ENCODE results near the gene SUGCT. TPM values are rescaled to one million over a fixed set of nuclear protein-coding genes. Genes with fewer than 3 reads are reported as not detected.
A peak's percentile ranks its signal among the peaks of the same experiment; 100 is the strongest.

The SUGCT gene
- total RNA-seq, 1 experiment from 2014 or later, result 9.9 TPM

GRCh38 chr7:40327113-40327512 lies 192.3 kb downstream of the SUGCT start:
- Histone ChIP-seq H3K27me3 (replicated peaks; ENCODE audit: control insufficient read depth, insufficient read depth, low read length) (no peaks in the 10 kb centered on the region), H3K9me3 (no peaks in the 10 kb centered on the region), H3K4me3 (ENCODE audit: low read depth, low read length) (no peak overlapping the region), H3K36me3 (ENCODE audit: control insufficient read depth, insufficient read depth, low read length) (no peaks in the 10 kb centered on the region), H3K4me1 (no peaks in the 10 kb centered on the region)
- intact Hi-C loops (cut with micrococcal nuclease; ENCODE audit: unreplicated experiment), result loop anchor here (5.0 to 10.0 kb wide), 4 partner anchors 155 to 588 kb away; no protein-coding TSS in a partner anchor
- POLR2A ChIA-PET, result no interaction called here
- Mint-ChIP-seq H3K36me3 (ENCODE audit: insufficient read depth, unreplicated experiment) (no peaks in the 10 kb centered on the region), H3K4me3 (ENCODE audit: unreplicated experiment) (no peak overlapping the region), H3K4me1 (ENCODE audit: low read depth, unreplicated experiment) (no peaks in the 10 kb centered on the region), H3K9me3 (ENCODE audit: unreplicated experiment) (no peaks in the 10 kb centered on the region), H3K27me3 (ENCODE audit: insufficient read depth, unreplicated experiment) (no peaks in the 10 kb centered on the region), H3K27ac (ENCODE audit: unreplicated experiment) (no peak overlapping the region)
- no peak for DNase-seq
- CTCF ChIA-PET, result interaction anchor here (2.3 kb wide), 1 partner anchor 95 kb away, joined by 8 read pairs; no protein-coding TSS in a partner anchor
- no peak for TF ChIP-seq CTCF (IDR thresholded peaks at IDR 0.05; ENCODE audit: insufficient read depth in 1 of 2, low read depth in 1 of 2, low read length in 1 of 2, severe bottlenecking in 1 of 2, unreplicated experiment in 1 of 2)
- no TSS peak for BruUV-seq (replicated peaks)

GRCh38 chr7:40327873-40328272 lies 193.1 kb downstream of the SUGCT start:
- Histone ChIP-seq H3K4me3 (ENCODE audit: low read depth, low read length) (no peak overlapping the region), H3K27me3 (replicated peaks; ENCODE audit: control insufficient read depth, insufficient read depth, low read length) (no peaks in the 10 kb centered on the region), H3K4me1 (no peaks in the 10 kb centered on the region), H3K9me3 (no peaks in the 10 kb centered on the region), H3K36me3 (ENCODE audit: control insufficient read depth, insufficient read depth, low read length) (no peaks in the 10 kb centered on the region)
- ChIA-PET POLR2A (no interaction called here), CTCF (no interaction called here)
- intact Hi-C loops (cut with micrococcal nuclease; ENCODE audit: unreplicated experiment), result loop anchor here (2.0 to 10.0 kb wide), 6 partner anchors 95 to 1377 kb away; no protein-coding TSS in a partner anchor
- peak overlapping the region; percentile 6 for H3K27ac Mint-ChIP-seq (ENCODE audit: unreplicated experiment)
- H3K27me3 Mint-ChIP-seq (ENCODE audit: insufficient read depth, unreplicated experiment), result no peaks in the 10 kb centered on the region
- H3K4me1 Mint-ChIP-seq (ENCODE audit: low read depth, unreplicated experiment), result no peaks in the 10 kb centered on the region
- no TSS peak for BruUV-seq (replicated peaks)
- no peak for TF ChIP-seq CTCF (IDR thresholded peaks at IDR 0.05; ENCODE audit: insufficient read depth in 1 of 2, low read depth in 1 of 2, low read length in 1 of 2, severe bottlenecking in 1 of 2, unreplicated experiment in 1 of 2)
- H3K4me3 Mint-ChIP-seq (ENCODE audit: unreplicated experiment), result no peak overlapping the region
- no peaks in the 10 kb centered on the region for H3K36me3 Mint-ChIP-seq (ENCODE audit: insufficient read depth, unreplicated experiment)
- no peak for DNase-seq
- no peaks in the 10 kb centered on the region for H3K9me3 Mint-ChIP-seq (ENCODE audit: unreplicated experiment)

GRCh38 chr7:40329601-40330153 lies 194.9 kb downstream of the SUGCT start:
- Histone ChIP-seq H3K36me3 (ENCODE audit: control insufficient read depth, insufficient read depth, low read length) (no peaks in the 10 kb centered on the region), H3K4me1 (no peaks in the 10 kb centered on the region), H3K4me3 (ENCODE audit: low read depth, low read length) (no peak overlapping the region), H3K9me3 (no peaks in the 10 kb centered on the region), H3K27me3 (replicated peaks; ENCODE audit: control insufficient read depth, insufficient read depth, low read length) (no peaks in the 10 kb centered on the region)
- ChIA-PET CTCF (no interaction called here), POLR2A (no interaction called here)
- Mint-ChIP-seq H3K9me3 (ENCODE audit: unreplicated experiment) (no peaks in the 10 kb centered on the region), H3K36me3 (ENCODE audit: insufficient read depth, unreplicated experiment) (no peaks in the 10 kb centered on the region), H3K4me1 (ENCODE audit: low read depth, unreplicated experiment) (no peaks in the 10 kb centered on the region), H3K4me3 (ENCODE audit: unreplicated experiment) (no peak overlapping the region), H3K27me3 (ENCODE audit: insufficient read depth, unreplicated experiment) (no peaks in the 10 kb centered on the region), H3K27ac (ENCODE audit: unreplicated experiment) (no peak overlapping the region)
- no TSS peak for BruUV-seq (replicated peaks)
- TF ChIP-seq CTCF (IDR thresholded peaks at IDR 0.05; ENCODE audit: insufficient read depth in 1 of 2, low read depth in 1 of 2, low read length in 1 of 2, severe bottlenecking in 1 of 2, unreplicated experiment in 1 of 2), result peak; percentile 60 to 71
- peak in 1 of 2 experiments; percentile 42 for DNase-seq
- intact Hi-C loops (cut with micrococcal nuclease; ENCODE audit: unreplicated experiment), result loop anchor here (1.0 to 10.0 kb wide), 8 partner anchors 97 to 1375 kb away; no protein-coding TSS in a partner anchor
